H1 (cell line): ENCODE data around the gene TIAL1. TPM values are rescaled to one million over a fixed set of nuclear protein-coding genes. Genes with fewer than 3 reads are reported as not detected.

ENCODE experiments used
- CTCF ChIA-PET: fragments of 300-600 bp; sonication (Branson Sonifier 250); formaldehyde crosslinking; loops from one replicate; lab custom pipeline; 2021; ENCODE audit not compliant: partially characterized antibody; lab: Charles Lee
- POLR2A ChIA-PET: fragments of 300-600 bp; sonication (Branson Sonifier 250); formaldehyde crosslinking; loops from one replicate; lab custom pipeline; 2021; ENCODE audit warnings: inconsistent platforms; ENCODE audit not compliant: partially characterized antibody; lab: Charles Lee
- DNase-seq, 2 experiments: peaks; one replicate each; pipeline versions ENCODE4 v3.0.0 to v3.0.0-alpha.2; 2010 to 2022; ENCODE audit warnings: low spot score in 2 of 2, low read depth in 1 of 2, mixed read lengths in 1 of 2
- FAIRE-seq: peaks from 2 replicates; lab custom pipeline; 2011; peaks lifted over from hg19 to GRCh38; lab: Jason Lieb, UNC
- H2AFZ ChIP-seq: 2 replicates; pipeline ENCODE4 v1.8.1; 2012; ENCODE audit warnings: low read length, inconsistent platforms
- H2AK5ac ChIP-seq: 2 replicates; pipeline ENCODE4 v1.6.1; 2013; ENCODE audit warnings: low read depth, low read length
- H2BK120ac ChIP-seq: replicated peaks from 2 replicates; pipeline ENCODE3; 2013; ENCODE audit warnings: low read depth, low read length, inconsistent platforms
- H2BK12ac ChIP-seq: 2 replicates; pipeline ENCODE4 v1.6.1; 2013; ENCODE audit warnings: low read depth, low read length
- H2BK15ac ChIP-seq: 2 replicates; pipeline ENCODE4 v1.6.1; 2013; ENCODE audit warnings: low read length
- H2BK20ac ChIP-seq: 2 replicates; pipeline ENCODE4 v1.6.1; 2013; ENCODE audit warnings: low read length
- H2BK5ac ChIP-seq: 2 replicates; pipeline ENCODE4 v1.6.1; 2013; ENCODE audit warnings: low read depth, low read length
- H3K14ac ChIP-seq: 2 replicates; pipeline ENCODE4 v1.6.1; 2013; ENCODE audit warnings: inconsistent platforms; ENCODE audit not compliant: insufficient read length
- H3K18ac ChIP-seq: 2 replicates; pipeline ENCODE4 v1.6.1; 2013; ENCODE audit warnings: low read length; ENCODE audit errors: extremely low read depth
- H3K23ac ChIP-seq: 2 replicates; pipeline ENCODE4 v1.6.1; 2013; ENCODE audit warnings: inconsistent platforms; ENCODE audit not compliant: insufficient read length
- H3K23me2 ChIP-seq: 2 replicates; pipeline ENCODE4 v1.6.1; 2013; ENCODE audit warnings: low read depth, low read length
- H3K27ac ChIP-seq: 2 replicates; pipeline ENCODE4 v1.6.1; 2011; ENCODE audit warnings: low read depth, low read length, inconsistent platforms
- H3K27me3 ChIP-seq, 4 experiments: replicated peaks in 1 of 4; 1 replicate in 1 of 4; 2 replicates in 3 of 4; pipeline versions ENCODE4 v1.6.1 to v1.8.1; 2011 to 2013; ENCODE audit warnings: low read length in 3 of 4, mild to moderate bottlenecking in 3 of 4, inconsistent platforms in 2 of 4, mixed read lengths in 2 of 4, moderate library complexity in 1 of 4; ENCODE audit not compliant: control insufficient read depth in 3 of 4, insufficient read depth in 3 of 4; ENCODE audit errors: extremely low read depth in 1 of 4
- H3K36me3 ChIP-seq, 4 experiments: 2 replicates each; pipeline versions ENCODE4 v1.6.1 to v1.8.1; 2011 to 2013; ENCODE audit warnings: mild to moderate bottlenecking in 4 of 4, low read length in 3 of 4, moderate library complexity in 2 of 4, control low read depth in 1 of 4, inconsistent platforms in 1 of 4; ENCODE audit not compliant: insufficient read depth in 4 of 4, control insufficient read depth in 2 of 4
- H3K4ac ChIP-seq: replicated peaks from 2 replicates; pipeline ENCODE3; 2013; ENCODE audit warnings: low read length, low read depth, mixed read lengths, inconsistent platforms; ENCODE audit not compliant: insufficient read length
- H3K4me1 ChIP-seq, 4 experiments: replicated peaks in 1 of 4; 1 replicate in 1 of 4; 2 replicates in 3 of 4; pipeline versions ENCODE4 v1.6.1 to v1.8.1; 2011 to 2013; ENCODE audit warnings: low read length in 3 of 4, inconsistent platforms in 2 of 4, mixed read lengths in 1 of 4; ENCODE audit not compliant: insufficient read depth in 4 of 4, control insufficient read depth in 3 of 4
- H3K4me2 ChIP-seq, 2 experiments: 2 replicates each; pipeline versions ENCODE4 v1.6.1 to v1.8.1; 2011 to 2013; ENCODE audit warnings: low read depth in 2 of 2, low read length in 2 of 2, control low read depth in 1 of 2, inconsistent platforms in 1 of 2, mild to moderate bottlenecking in 1 of 2; ENCODE audit not compliant: insufficient read depth in 1 of 2
- H3K4me3 ChIP-seq, 4 experiments: fragments of 200-600, 300-600 bp in 1 of 4; sonication (generic), shearing (Covaris generic), sonication (Bioruptor Twin) in 1 of 4; 2 replicates each; pipeline versions ENCODE4 v1.5.1 to v1.8.1; 2011 to 2016; ENCODE audit warnings: low read length in 4 of 4, low read depth in 3 of 4, control low read depth in 2 of 4, inconsistent platforms in 2 of 4, mild to moderate bottlenecking in 2 of 4, mixed read lengths in 1 of 4, moderate library complexity in 1 of 4; ENCODE audit not compliant: insufficient read depth in 2 of 4; ENCODE audit errors: extremely low read depth in 1 of 4
- H3K56ac ChIP-seq: replicated peaks from 2 replicates; pipeline ENCODE3; 2013; ENCODE audit warnings: low read depth, mild to moderate bottlenecking, mixed read lengths, low read length, inconsistent platforms; ENCODE audit not compliant: insufficient read length
- H3K79me1 ChIP-seq: 2 replicates; pipeline ENCODE4 v1.6.1; 2013; ENCODE audit warnings: low read depth, low read length, control low read depth
- H3K79me2 ChIP-seq, 2 experiments: 2 replicates each; pipeline versions ENCODE4 v1.6.1 to v1.8.1; 2012 to 2013; ENCODE audit warnings: low read length in 2 of 2, mild to moderate bottlenecking in 2 of 2, inconsistent platforms in 1 of 2; ENCODE audit not compliant: insufficient read depth in 2 of 2, control insufficient read depth in 1 of 2
- H3K9ac ChIP-seq, 4 experiments: replicated peaks in 1 of 4; 1 replicate in 1 of 4; 2 replicates in 3 of 4; pipeline versions ENCODE4 v1.6.1 to v1.8.1; 2011 to 2013; ENCODE audit warnings: low read depth in 3 of 4, low read length in 3 of 4, control low read depth in 2 of 4, mild to moderate bottlenecking in 2 of 4, moderate library complexity in 2 of 4, inconsistent platforms in 1 of 4; ENCODE audit errors: extremely low read depth in 1 of 4
- H3K9me3 ChIP-seq, 2 experiments: 2 replicates each; pipeline versions ENCODE4 v1.6.1 to v1.8.1; 2012 to 2013; ENCODE audit warnings: mild to moderate bottlenecking in 2 of 2, moderate library complexity in 2 of 2, control low read depth in 1 of 2, inconsistent platforms in 1 of 2, low read depth in 1 of 2, low read length in 1 of 2, mixed read lengths in 1 of 2; ENCODE audit not compliant: insufficient read depth in 2 of 2
- H4K20me1 ChIP-seq, 2 experiments: replicated peaks in 1 of 2; 2 replicates each; pipeline versions ENCODE3 to v1.8.1; 2011 to 2013; ENCODE audit warnings: inconsistent platforms in 2 of 2, low read length in 2 of 2, mild to moderate bottlenecking in 1 of 2; ENCODE audit not compliant: insufficient read depth in 2 of 2, control insufficient read depth in 1 of 2
- H4K5ac ChIP-seq: 2 replicates; pipeline ENCODE4 v1.6.1; 2013; ENCODE audit warnings: low read length, low read depth, mixed read lengths, inconsistent platforms; ENCODE audit not compliant: insufficient read length
- H4K8ac ChIP-seq: 2 replicates; pipeline ENCODE4 v1.8.0; 2013; ENCODE audit warnings: mild to moderate bottlenecking, moderate library complexity, low read length, inconsistent platforms; ENCODE audit not compliant: insufficient read depth; ENCODE audit errors: extremely low read depth
- H4K91ac ChIP-seq: replicated peaks from 2 replicates; pipeline ENCODE3; 2013; ENCODE audit warnings: low read length, mixed read lengths, inconsistent platforms; ENCODE audit not compliant: insufficient read length
- KDM1A ChIP-seq: fragments of 200-600, 300-600 bp; sonication (generic); IDR thresholded peaks from 2 replicates; pipeline ENCODE4 v1.7.1; 2016; ENCODE audit warnings: mild to moderate bottlenecking, low read length, borderline replicate concordance
- SIRT6 ChIP-seq: IDR thresholded peaks from one replicate; pipeline ENCODE4 v1.7.1; 2012; ENCODE audit warnings: low read length, inconsistent platforms
- SIX5 ChIP-seq: IDR thresholded peaks from 2 replicates; pipeline ENCODE4 v1.6.1; 2011; ENCODE audit warnings: mild to moderate bottlenecking, low read depth, low read length
- TCF12 ChIP-seq: IDR thresholded peaks from 2 replicates; pipeline ENCODE4 v1.6.1; 2011; ENCODE audit warnings: low read depth, mild to moderate bottlenecking, low read length
- WGBS, 2 experiments: shearing (Covaris generic) in 1 of 2; methylation state at CpG; one replicate each; pipeline versions ENCODE4 v1.1.6 to v1.1.7; 2013 to 2015; ENCODE audit warnings: low lambda C conversion rate in 2 of 2, mixed read lengths in 2 of 2, inconsistent platforms in 1 of 2, low coverage in 1 of 2, missing lambda C conversion rate in 1 of 2; ENCODE audit not compliant: insufficient replicate concordance in 2 of 2, insufficient coverage in 1 of 2, insufficient read length in 1 of 2; ENCODE audit errors: extremely low coverage in 1 of 2, missing lambda C conversion rate in 1 of 2; 5-methylcytosine and 5-hydroxymethylcytosine counted together
- polyA plus RNA-seq, 7 experiments: library from polyadenylated mRNA; depleted of rRNA in 3 of 7; stranded (reverse) in 5 of 7; unstranded in 2 of 7; fragments of >200 nt in 5 of 7; fragments of 200-250 nt in 2 of 7; gene quantifications; 1 replicate in 5 of 7; 2 replicates in 1 of 7; 4 replicates in 1 of 7; pipeline versions ENCODE4 v1.2.1 to v1.2.3, GENCODE V29; 2011 to 2013; ENCODE audit warnings: missing spikeins in 2 of 7, mixed read lengths in 2 of 7
- total RNA-seq: library from RNA; stranded (reverse); fragmentation: NEBNext Ultra II Directional; extraction: Animal tissue kit (Norgen Biotek cat#: 25700); gene quantifications from 2 replicates; pipeline ENCODE4 v1.2.1, GENCODE V29; 2021
- TF ChIP-seq, protein P1 (sequence below), 3 experiments: IDR thresholded peaks; 1 replicate in 2 of 3; 2 replicates in 1 of 3; pipeline versions ENCODE4 v1.5.1 to v1.6.1; 2011; ENCODE audit warnings: low read length in 3 of 3, mild to moderate bottlenecking in 3 of 3, inconsistent platforms in 2 of 3, low read depth in 1 of 3, moderate library complexity in 1 of 3; ENCODE audit not compliant: insufficient read depth in 1 of 3; ENCODE audit errors: control extremely low read depth in 1 of 3

TIAL1 gene
- total and polyA plus RNA-seq, 2 of the 8 experiments (the other 6 are each of a cell fraction or from before 2014, with no cell fraction given) = 50.4 to 166 TPM

- H4K91ac ChIP-seq = no peak overlapping the region
- no peak for FAIRE-seq
- H3K27ac ChIP-seq = no peak overlapping the region
- no peak overlapping the region for H4K5ac ChIP-seq
- no peak overlapping the region for H2AK5ac ChIP-seq
- H3K4ac ChIP-seq = no peak overlapping the region
- ChIA-PET CTCF (interaction anchor here (1.1 to 2.1 kb wide), 3 partner anchors 10 to 399 kb away, joined by 3 to 8 read pairs (median 5); no protein-coding TSS in a partner anchor), POLR2A (interaction anchor here (1.1 to 2.3 kb wide), 8 partner anchors 10 to 274 kb away, joined by 3 to 11 read pairs (median 4); partner anchors contain the start of gene MCMBP)
- peaks cover 0 to 8% (median 4%) of the 10 kb centered on the region in 4 experiments; a peak in 4 of 7 replicates for H3K4me1 ChIP-seq
- no peak overlapping the region for H3K14ac ChIP-seq
- no peak overlapping the region for H2BK12ac ChIP-seq
- H4K20me1 ChIP-seq = peaks cover 5 to 7% of the 10 kb centered on the region in 2 experiments
- no peaks in the 10 kb centered on the region for H3K27me3 ChIP-seq
- H2BK120ac ChIP-seq = no peak overlapping the region
- no peak for DNase-seq
- no peak overlapping the region for H3K18ac ChIP-seq
- H2BK5ac ChIP-seq = no peak overlapping the region
- no peak overlapping the region for H2BK20ac ChIP-seq
- peaks cover 2% of the 10 kb centered on the region; the same call in 1 of the 2 replicates for H3K79me1 ChIP-seq
- no peak overlapping the region for H2BK15ac ChIP-seq
- peaks cover 0 to 7% (median 0%) of the 10 kb centered on the region in 4 experiments; a peak in 1 of 8 replicates for H3K36me3 ChIP-seq
- H3K23me2 ChIP-seq = peaks cover 9% of the 10 kb centered on the region
- H3K23ac ChIP-seq = no peak overlapping the region
- no peak overlapping the region for H2AFZ ChIP-seq
- peaks cover 15 to 28% of the 10 kb centered on the region in 2 experiments for H3K79me2 ChIP-seq
- peaks cover 3 to 6% of the 10 kb centered on the region in 2 experiments; a peak in 2 of 4 replicates for H3K9me3 ChIP-seq
- no peak overlapping the region for H3K4me3 ChIP-seq
- H3K9ac ChIP-seq = no peak overlapping the region
- H4K8ac ChIP-seq = no peak overlapping the region
- 93% methylated on average over 7 of the region's 7 CpGs; no CpG with 5 or more reads in 1 of the 2 experiments for WGBS, 2 experiments
- TF ChIP-seq KDM1A (peak; percentile 65; the same call in 1 of the 2 replicates), SIRT6 (no peak), TCF12 (no peak), SIX5 (no peak)
- TF ChIP-seq, protein P1, sequence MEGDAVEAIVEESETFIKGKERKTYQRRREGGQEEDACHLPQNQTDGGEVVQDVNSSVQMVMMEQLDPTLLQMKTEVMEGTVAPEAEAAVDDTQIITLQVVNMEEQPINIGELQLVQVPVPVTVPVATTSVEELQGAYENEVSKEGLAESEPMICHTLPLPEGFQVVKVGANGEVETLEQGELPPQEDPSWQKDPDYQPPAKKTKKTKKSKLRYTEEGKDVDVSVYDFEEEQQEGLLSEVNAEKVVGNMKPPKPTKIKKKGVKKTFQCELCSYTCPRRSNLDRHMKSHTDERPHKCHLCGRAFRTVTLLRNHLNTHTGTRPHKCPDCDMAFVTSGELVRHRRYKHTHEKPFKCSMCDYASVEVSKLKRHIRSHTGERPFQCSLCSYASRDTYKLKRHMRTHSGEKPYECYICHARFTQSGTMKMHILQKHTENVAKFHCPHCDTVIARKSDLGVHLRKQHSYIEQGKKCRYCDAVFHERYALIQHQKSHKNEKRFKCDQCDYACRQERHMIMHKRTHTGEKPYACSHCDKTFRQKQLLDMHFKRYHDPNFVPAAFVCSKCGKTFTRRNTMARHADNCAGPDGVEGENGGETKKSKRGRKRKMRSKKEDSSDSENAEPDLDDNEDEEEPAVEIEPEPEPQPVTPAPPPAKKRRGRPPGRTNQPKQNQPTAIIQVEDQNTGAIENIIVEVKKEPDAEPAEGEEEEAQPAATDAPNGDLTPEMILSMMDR (IDR thresholded peaks at IDR 0.05; ENCODE audit: control extremely low read depth in 1 of 3, insufficient read depth in 1 of 3, low read depth in 1 of 3, low read length in 3 of 3) = no peak
- H3K56ac ChIP-seq = no peak overlapping the region
- H3K4me2 ChIP-seq = no peak overlapping the region; a peak in 1 of 4 replicates
These were observed 1.6 kb upstream of the TIAL1 start for GRCh38 chr10:119598397-119598796.
